Measurements from ENCODE around the gene UPF3A.

The UPF3A gene

DNA sequence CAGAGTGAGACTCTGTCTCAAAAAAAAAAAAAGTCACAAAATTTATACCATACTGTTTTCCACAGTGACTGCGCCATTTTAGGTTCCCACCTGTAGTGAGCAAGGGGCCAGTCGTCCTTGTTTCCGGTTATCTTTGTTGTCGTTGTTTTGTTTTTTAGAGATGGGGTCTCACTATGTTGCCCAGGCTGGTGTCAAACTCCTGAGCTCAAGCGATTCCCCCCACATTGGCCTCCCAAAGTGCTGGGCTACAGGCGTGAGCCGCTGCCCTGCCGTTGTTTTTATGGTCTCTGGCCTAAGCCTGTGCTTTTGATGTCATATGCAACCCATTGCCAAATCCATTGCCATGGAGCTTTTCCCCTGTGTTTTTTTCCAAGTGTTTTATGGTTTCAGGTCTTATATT lies 3.3 kb downstream of the UPF3A start:
- H3K36me3 ChIP-seq (replicated peaks; ENCODE audit: low read depth, low read length) = peaks cover 33% of the 10 kb centered on the region
- 0 out of 2 replicates have a peak, but pooled peaks cover 6% of the 10 kb centered on the region for H4K20me1 ChIP-seq (ENCODE audit: insufficient read depth, low read length)
- H3K79me2 ChIP-seq (ENCODE audit: low read length) = peaks cover 31% of the 10 kb centered on the region
- no peaks in the 10 kb centered on the region for H3K9me3 ChIP-seq (ENCODE audit: insufficient read depth, low read length)
- no peak overlapping the region for H2AFZ ChIP-seq (ENCODE audit: low read depth, low read length)
- H3K27me3 ChIP-seq (ENCODE audit: low read depth, low read length) = no peaks in the 10 kb centered on the region
- TF ChIP-seq EZH2phosphoT487 (IDR thresholded peaks at IDR 0.05; ENCODE audit: low read depth) = no peak
- no peak for TF ChIP-seq CTCF (IDR thresholded peaks at IDR 0.05; ENCODE audit: low read depth, low read length)
- no peak overlapping the region for H3K4me2 ChIP-seq (ENCODE audit: low read length)
- H3K27ac ChIP-seq (ENCODE audit: low read length) = no peak overlapping the region
- peaks cover 18% of the 10 kb centered on the region for H3K4me1 ChIP-seq (ENCODE audit: low read length)
- H3K4me3 ChIP-seq (ENCODE audit: low read length) = no peak overlapping the region
- no peak overlapping the region for H3K9ac ChIP-seq (ENCODE audit: low read length)

GRCh38 chr13:114285166-114285808 lies 3.9 kb downstream of the UPF3A start:
- H3K9me3 ChIP-seq (ENCODE audit: insufficient read depth, low read length) = no peaks in the 10 kb centered on the region
- H3K27me3 ChIP-seq (ENCODE audit: low read depth, low read length) = no peaks in the 10 kb centered on the region
- H3K4me3 ChIP-seq (ENCODE audit: low read length) = no peak overlapping the region
- H3K36me3 ChIP-seq (replicated peaks; ENCODE audit: low read depth, low read length) = peaks cover 39% of the 10 kb centered on the region
- H2AFZ ChIP-seq (ENCODE audit: low read depth, low read length) = no peak overlapping the region
- H3K4me1 ChIP-seq (ENCODE audit: low read length) = peaks cover 12% of the 10 kb centered on the region
- no peak overlapping the region for H3K9ac ChIP-seq (ENCODE audit: low read length)
- no peak overlapping the region for H3K27ac ChIP-seq (ENCODE audit: low read length)
- H3K4me2 ChIP-seq (ENCODE audit: low read length) = no peak overlapping the region
- H3K79me2 ChIP-seq (ENCODE audit: low read length) = peaks cover 34% of the 10 kb centered on the region
- peaks cover 8% of the 10 kb centered on the region; the same call in 1 of the 2 replicates for H4K20me1 ChIP-seq (ENCODE audit: insufficient read depth, low read length)
- TF ChIP-seq CTCF (IDR thresholded peaks at IDR 0.05; ENCODE audit: low read depth, low read length) = no peak

GRCh38 chr13:114286808-114287207 lies 5.4 kb downstream of the UPF3A start:
- H2AFZ ChIP-seq (ENCODE audit: low read depth, low read length) = no peak overlapping the region
- no peak overlapping the region for H3K4me2 ChIP-seq (ENCODE audit: low read length)
- H3K4me3 ChIP-seq (ENCODE audit: low read length) = no peak overlapping the region
- peaks cover 6% of the 10 kb centered on the region for H3K4me1 ChIP-seq (ENCODE audit: low read length)
- H3K9ac ChIP-seq (ENCODE audit: low read length) = no peak overlapping the region
- H3K9me3 ChIP-seq (ENCODE audit: insufficient read depth, low read length) = no peaks in the 10 kb centered on the region
- H4K20me1 ChIP-seq (ENCODE audit: insufficient read depth, low read length) = peaks cover 8% of the 10 kb centered on the region; the same call in 1 of the 2 replicates
- TF ChIP-seq CTCF (IDR thresholded peaks at IDR 0.05; ENCODE audit: low read depth, low read length) = no peak
- no peak for TF ChIP-seq EZH2phosphoT487 (IDR thresholded peaks at IDR 0.05; ENCODE audit: low read depth)
- peaks cover 42% of the 10 kb centered on the region for H3K36me3 ChIP-seq (replicated peaks; ENCODE audit: low read depth, low read length)
- H3K27ac ChIP-seq (ENCODE audit: low read length) = no peak overlapping the region
- H3K79me2 ChIP-seq (ENCODE audit: low read length) = peaks cover 35% of the 10 kb centered on the region
- no peaks in the 10 kb centered on the region for H3K27me3 ChIP-seq (ENCODE audit: low read depth, low read length)

DNA sequence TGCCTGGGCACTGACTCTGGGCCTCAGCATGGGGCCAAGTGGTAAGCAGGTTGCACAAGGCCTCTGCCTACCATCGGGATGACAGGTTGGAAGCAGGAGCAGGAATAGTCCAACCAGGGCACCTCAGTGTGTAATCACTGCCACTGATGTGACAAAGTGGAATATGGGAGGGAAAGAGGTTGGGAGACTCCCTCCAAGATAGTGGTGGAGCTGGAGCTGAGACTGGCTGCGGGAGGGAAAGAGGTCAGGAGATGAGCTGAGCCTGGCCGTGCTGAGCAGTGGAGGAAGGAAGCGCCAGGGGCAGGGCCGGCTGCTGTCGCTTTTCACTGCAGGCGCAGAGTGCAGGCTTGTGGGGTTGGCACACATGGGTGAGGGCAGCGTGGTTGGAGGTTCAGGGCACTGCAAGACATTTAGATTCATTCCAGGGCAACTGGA lies 6.8 kb downstream of the UPF3A start:
- no peaks in the 10 kb centered on the region for H3K9me3 ChIP-seq (ENCODE audit: insufficient read depth, low read length)
- H3K9ac ChIP-seq (ENCODE audit: low read length) = no peak overlapping the region
- H3K36me3 ChIP-seq (replicated peaks; ENCODE audit: low read depth, low read length) = peaks cover 49% of the 10 kb centered on the region
- no peak overlapping the region for H2AFZ ChIP-seq (ENCODE audit: low read depth, low read length)
- H3K4me1 ChIP-seq (ENCODE audit: low read length) = peaks cover 3% of the 10 kb centered on the region
- no peak overlapping the region for H3K4me2 ChIP-seq (ENCODE audit: low read length)
- no peaks in the 10 kb centered on the region for H3K27me3 ChIP-seq (ENCODE audit: low read depth, low read length)
- no peak for TF ChIP-seq CTCF (IDR thresholded peaks at IDR 0.05; ENCODE audit: low read depth, low read length)
- TF ChIP-seq EZH2phosphoT487 (IDR thresholded peaks at IDR 0.05; ENCODE audit: low read depth) = no peak
- peaks cover 8% of the 10 kb centered on the region; the same call in 1 of the 2 replicates for H4K20me1 ChIP-seq (ENCODE audit: insufficient read depth, low read length)
- H3K4me3 ChIP-seq (ENCODE audit: low read length) = no peak overlapping the region
- peaks cover 24% of the 10 kb centered on the region for H3K79me2 ChIP-seq (ENCODE audit: low read length)
- no peak overlapping the region for H3K27ac ChIP-seq (ENCODE audit: low read length)
